ENCODE measurements around the gene NAV2.

DNA sequence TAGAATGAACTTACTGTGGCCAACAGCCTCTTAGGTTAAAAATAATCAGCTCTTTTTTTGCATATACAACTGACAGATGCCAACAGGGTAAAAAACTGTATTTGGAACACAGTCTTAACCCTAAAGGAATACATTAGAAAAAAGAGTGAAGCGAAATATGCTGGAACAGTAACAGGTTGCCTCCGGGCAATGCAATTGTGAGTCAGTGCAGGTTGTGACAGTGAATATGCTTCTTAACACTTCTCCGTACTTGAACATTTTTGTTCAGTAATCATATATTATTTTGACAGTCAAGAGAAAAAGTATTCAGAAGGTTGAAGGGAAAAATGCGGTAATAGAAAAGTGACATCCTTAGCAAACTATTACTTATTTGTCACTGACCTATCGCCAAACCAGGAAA, 349.1 kb downstream of the NAV2 start:
- TF ChIP-seq EZH2 (IDR thresholded peaks at IDR 0.05; ENCODE audit: borderline replicate concordance, low read length) (no peak), CTCF (conservative IDR thresholded peaks at IDR 0.05 in 1 of 2, IDR thresholded peaks at IDR 0.05 in 1 of 2; ENCODE audit: extremely low read depth in 1 of 2, insufficient read depth in 1 of 2, low read depth in 1 of 2, low read length in 2 of 2) (no peak)
